AG09319 (cell line): ENCODE results near the gene SPINK4.

Experiments
- DNase-seq: peaks from one replicate; pipeline ENCODE4 v3.0.0-alpha.2; 2010; ENCODE audit warnings: low read depth; ENCODE audit errors: extremely low read depth
- CTCF ChIP-seq: IDR thresholded peaks from 2 replicates; pipeline ENCODE4 v1.5.1; 2011; ENCODE audit warnings: low read depth, mild to moderate bottlenecking, inconsistent platforms, low read length, moderate library complexity

The SPINK4 gene

GRCh38 chr9:33288828-33289483 lies 49.0 kb downstream of the SPINK4 start:
- no peak for DNase-seq
- TF ChIP-seq CTCF, result no peak

- no peak for TF ChIP-seq CTCF
- no peak for DNase-seq
These were observed 49.5 kb downstream of the SPINK4 start for GRCh38 chr9:33289496-33289895.

GRCh38 chr9:33289936-33290246 lies 49.9 kb downstream of the SPINK4 start:
- DNase-seq, result no peak
- no peak for TF ChIP-seq CTCF

- peak; percentile 98 for DNase-seq
- TF ChIP-seq CTCF, result no peak
These were observed 50.5 kb downstream of the SPINK4 start, which contains the start of gene NFX1 for GRCh38 chr9:33290247-33291030. NFX1 (plus strand) TSS chr9:33290516; CDS start chr9:33290573, 57 bp downstream.

GRCh38 chr9:33291031-33291397 lies 51.0 kb downstream of the SPINK4 start:
- no peak for TF ChIP-seq CTCF
- DNase-seq, result no peak

- DNase-seq, result no peak
- no peak for TF ChIP-seq CTCF
These were observed 51.9 kb downstream of the SPINK4 start for GRCh38 chr9:33291901-33292300.

- no peak for DNase-seq
- TF ChIP-seq CTCF, result no peak
These were observed 53.8 kb downstream of the SPINK4 start for GRCh38 chr9:33293782-33294181.
